Gastroesophageal sphincter (tissue), 3 donors: Measurements from ENCODE around the gene CRKL.

ENCODE experiments used
- CTCF ChIP-seq, 4 experiments: fragments of 200-600 bp in 2 of 4; fragments of 450-650 bp in 2 of 4; sonication (generic) in 1 of 4; IDR thresholded peaks; one replicate each; pipeline ENCODE4 v1.5.1; 2017 to 2019; ENCODE audit warnings: antibody characterized with exemption in 4 of 4, mild to moderate bottlenecking in 2 of 4, moderate library complexity in 2 of 4
- POLR2A ChIP-seq, 2 donors: fragments of 450-650 bp; IDR thresholded peaks; one replicate each; pipeline ENCODE4 v1.6.1; 2017; ENCODE audit warnings: antibody characterized with exemption in 2 of 2, mild to moderate bottlenecking in 2 of 2, moderate library complexity in 1 of 2

GRCh38 chr22:20931126-20931654 lies 14.0 kb downstream of the CRKL start:
- TF ChIP-seq CTCF (IDR thresholded peaks at IDR 0.05) (no peak), POLR2A (IDR thresholded peaks at IDR 0.05) (no peak)
